GM12878 (cell line): ENCODE results near the gene TRIM67. TPM values are rescaled to one million over a fixed set of nuclear protein-coding genes. Genes with fewer than 3 reads are reported as not detected.

ENCODE experiments used
- CUX1 ChIP-seq: IDR thresholded peaks from 2 replicates; pipeline ENCODE4 v1.6.1; 2012; ENCODE audit warnings: improper control_type of control experiment, low read depth, low read length; ENCODE audit not compliant: insufficient replicate concordance
- E4F1 ChIP-seq: fragments of 450-650 bp; IDR thresholded peaks from 2 replicates; pipeline ENCODE4 v1.6.1; 2018; ENCODE audit warnings: borderline replicate concordance, mild to moderate bottlenecking; ENCODE audit not compliant: partially characterized antibody
- EED ChIP-seq: sonication (generic); IDR thresholded peaks from 2 replicates; pipeline ENCODE4 v1.6.1; 2016; ENCODE audit warnings: antibody characterized with exemption, low read depth
- MEF2B ChIP-seq: fragments of 450-650 bp; IDR thresholded peaks from 2 replicates; pipeline ENCODE4 v1.6.1; 2018; ENCODE audit warnings: mild to moderate bottlenecking, moderate library complexity; ENCODE audit not compliant: partially characterized antibody, poor library complexity, severe bottlenecking
- MLLT1 ChIP-seq: fragments of 450-650 bp; IDR thresholded peaks from 2 replicates; pipeline ENCODE4 v1.6.1; 2016; ENCODE audit warnings: mild to moderate bottlenecking
- PML ChIP-seq: IDR thresholded peaks from 2 replicates; pipeline ENCODE4 v1.6.1; 2012; ENCODE audit warnings: low read length, inconsistent platforms
- SUZ12 ChIP-seq: fragments of 200-600 bp; sonication (generic); IDR thresholded peaks from one replicate; pipeline ENCODE4 v1.6.1; 2018; ENCODE audit warnings: antibody characterized with exemption, mild to moderate bottlenecking; ENCODE audit not compliant: unreplicated experiment
- ZNF592 ChIP-seq: fragments of 450-650 bp; IDR thresholded peaks from 2 replicates; pipeline ENCODE4 v1.6.1; 2017; ENCODE audit warnings: mild to moderate bottlenecking, moderate library complexity
- ZNF687 ChIP-seq: fragments of 450-650 bp; IDR thresholded peaks from 2 replicates; pipeline ENCODE4 v1.6.1; 2017; ENCODE audit warnings: mild to moderate bottlenecking, moderate library complexity
- polyA plus RNA-seq, 11 experiments: library from polyadenylated mRNA; depleted of rRNA in 4 of 11; unstranded in 6 of 11; stranded (reverse) in 5 of 11; fragments of >200 nt; fragmentation: Nextera tagmentation in 4 of 11; fragmentation: Illumina TruSeq in 1 of 11; extraction: Ambion mirVana in 4 of 11; extraction: Trizol in 1 of 11; gene quantifications; 1 replicate in 1 of 11; 2 replicates in 10 of 11; pipeline versions ENCODE4 v1.2.1 to v1.2.3, GENCODE V29; 2011 to 2016; ENCODE audit warnings: inconsistent platforms in 2 of 11, missing spikeins in 2 of 11, low read depth in 1 of 11
- total RNA-seq, 4 experiments: library from RNA; depleted of rRNA in 3 of 4; stranded (reverse); fragments of >200 nt in 3 of 4; fragmentation: Illumina TruSeq in 1 of 4; extraction: Trizol in 1 of 4; gene quantifications; 2 replicates each; pipeline versions ENCODE4 v1.2.1 to v1.2.3, GENCODE V29; 2013 to 2021

TRIM67 gene
- total and polyA plus RNA-seq, 10 of the 15 experiments (the other 5 are each of a cell fraction or from before 2014, with no cell fraction given): under 0.01 to 0.01 TPM; not detected in 8

- TF ChIP-seq CUX1 (no peak), ZNF592 (no peak), ZNF687 (no peak), MLLT1 (no peak), SUZ12 (no peak), PML (no peak), E4F1 (no peak), EED (peak; percentile 71; the same call in 1 of the 2 replicates), MEF2B (peak; percentile 30)
Measured at GRCh38 chr1:231211005-231211857, 49.4 kb downstream of the TRIM67 start (continued).
